DND-41 (cell line): ENCODE results near the gene POLE2.

ENCODE experiments used
- ATAC-seq: fragments of 200-7000 bp; cut with Tn5 transposase; 3 replicates; pipeline ENCODE4 v1.9.1; 2021; ENCODE audit warnings: low read depth; ENCODE audit not compliant: insufficient read depth
- DNase-seq: peaks from one replicate; pipeline ENCODE4 v3.0.0-alpha.2; 2020
- H2AFZ ChIP-seq: 2 replicates; pipeline ENCODE4 v1.6.0; 2012; ENCODE audit warnings: low read depth, low read length
- H3K27ac ChIP-seq: 2 replicates; pipeline ENCODE4 v1.5.1; 2012; ENCODE audit warnings: low read length, inconsistent platforms
- H3K27me3 ChIP-seq: fragments of 200-600 bp; sonication (generic); 2 replicates; pipeline ENCODE4 v1.6.0; 2012; ENCODE audit warnings: low read length, mild to moderate bottlenecking, inconsistent platforms; ENCODE audit not compliant: insufficient read depth, poor library complexity
- H3K36me3 ChIP-seq: 2 replicates; pipeline ENCODE4 v1.5.1; 2012; ENCODE audit warnings: low read length, inconsistent platforms; ENCODE audit not compliant: insufficient read depth
- H3K4me1 ChIP-seq: 2 replicates; pipeline ENCODE4 v1.5.1; 2012; ENCODE audit warnings: mild to moderate bottlenecking, low read length; ENCODE audit not compliant: insufficient read depth
- H3K4me2 ChIP-seq: 2 replicates; pipeline ENCODE4 v1.6.0; 2012; ENCODE audit warnings: mild to moderate bottlenecking, moderate library complexity, low read length, inconsistent platforms; ENCODE audit not compliant: insufficient read depth
- H3K4me3 ChIP-seq, 2 experiments: fragments of 200-600 bp in 1 of 2; shearing (Covaris generic) in 1 of 2; 2 replicates each; pipeline ENCODE4 v1.5.1; 2012 to 2016; ENCODE audit warnings: inconsistent platforms in 2 of 2, low read length in 2 of 2, mild to moderate bottlenecking in 2 of 2, low read depth in 1 of 2, moderate library complexity in 1 of 2
- H3K79me2 ChIP-seq: 2 replicates; pipeline ENCODE4 v1.6.0; 2012; ENCODE audit warnings: low read length, inconsistent platforms; ENCODE audit not compliant: insufficient read depth
- H3K9ac ChIP-seq: 2 replicates; pipeline ENCODE4 v1.6.0; 2012; ENCODE audit warnings: low read depth, mild to moderate bottlenecking, inconsistent platforms, low read length, moderate library complexity
- H3K9me3 ChIP-seq: 2 replicates; pipeline ENCODE4 v1.5.1; 2012; ENCODE audit warnings: low read length, moderate library complexity, mild to moderate bottlenecking, inconsistent platforms; ENCODE audit not compliant: insufficient read depth, severe bottlenecking
- H4K20me1 ChIP-seq: 2 replicates; pipeline ENCODE4 v1.6.0; 2012; ENCODE audit warnings: low read length; ENCODE audit not compliant: insufficient read depth
- EZH2 ChIP-seq: IDR thresholded peaks from 3 replicates; pipeline ENCODE4 v1.6.1; 2012; ENCODE audit warnings: borderline replicate concordance, low read depth, mild to moderate bottlenecking, moderate library complexity, low read length, inconsistent platforms; ENCODE audit not compliant: severe bottlenecking
- TF ChIP-seq, protein P1 (sequence below): IDR thresholded peaks from 2 replicates; pipeline ENCODE4 v1.5.1; 2012; ENCODE audit warnings: borderline replicate concordance, low read length, moderate library complexity, mild to moderate bottlenecking; ENCODE audit not compliant: poor library complexity, severe bottlenecking; ENCODE audit errors: extremely low read depth

Gene POLE2

DNA sequence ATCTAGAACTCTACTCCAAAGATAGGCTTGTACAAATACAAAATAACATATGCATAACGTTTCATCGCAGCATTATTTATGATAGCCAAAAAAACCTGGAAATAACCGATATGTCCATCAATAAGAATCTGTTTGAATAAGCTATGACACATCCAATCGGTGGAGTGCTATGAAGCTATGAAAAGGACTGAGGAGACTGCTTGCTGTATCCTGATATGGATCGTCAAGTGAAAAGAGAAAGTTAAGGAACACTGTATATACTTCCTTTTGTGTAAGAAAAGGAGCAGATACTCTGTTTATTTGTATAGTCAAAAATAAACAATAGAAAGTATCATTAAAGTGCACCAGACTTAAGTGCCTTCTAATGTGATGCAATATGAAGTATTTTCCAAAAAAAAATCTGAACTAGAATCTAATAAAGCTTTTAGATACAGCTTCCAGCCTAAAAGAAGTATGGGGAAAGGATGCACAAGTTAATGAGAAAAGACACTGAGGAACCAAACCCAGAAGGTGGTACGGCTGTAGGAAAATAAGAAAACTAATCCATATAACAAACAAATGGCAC, 4.3 kb upstream of the POLE2 start:
- no peak for TF ChIP-seq EZH2
- TF ChIP-seq, protein P1, sequence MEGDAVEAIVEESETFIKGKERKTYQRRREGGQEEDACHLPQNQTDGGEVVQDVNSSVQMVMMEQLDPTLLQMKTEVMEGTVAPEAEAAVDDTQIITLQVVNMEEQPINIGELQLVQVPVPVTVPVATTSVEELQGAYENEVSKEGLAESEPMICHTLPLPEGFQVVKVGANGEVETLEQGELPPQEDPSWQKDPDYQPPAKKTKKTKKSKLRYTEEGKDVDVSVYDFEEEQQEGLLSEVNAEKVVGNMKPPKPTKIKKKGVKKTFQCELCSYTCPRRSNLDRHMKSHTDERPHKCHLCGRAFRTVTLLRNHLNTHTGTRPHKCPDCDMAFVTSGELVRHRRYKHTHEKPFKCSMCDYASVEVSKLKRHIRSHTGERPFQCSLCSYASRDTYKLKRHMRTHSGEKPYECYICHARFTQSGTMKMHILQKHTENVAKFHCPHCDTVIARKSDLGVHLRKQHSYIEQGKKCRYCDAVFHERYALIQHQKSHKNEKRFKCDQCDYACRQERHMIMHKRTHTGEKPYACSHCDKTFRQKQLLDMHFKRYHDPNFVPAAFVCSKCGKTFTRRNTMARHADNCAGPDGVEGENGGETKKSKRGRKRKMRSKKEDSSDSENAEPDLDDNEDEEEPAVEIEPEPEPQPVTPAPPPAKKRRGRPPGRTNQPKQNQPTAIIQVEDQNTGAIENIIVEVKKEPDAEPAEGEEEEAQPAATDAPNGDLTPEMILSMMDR: no peak
- Histone ChIP-seq H3K27me3 (no peaks in the 10 kb centered on the region), H3K9ac (peak overlapping the region; percentile 73), H3K27ac (peak overlapping the region; percentile 76), H2AFZ (peak overlapping the region; percentile 90), H3K36me3 (no peaks in the 10 kb centered on the region; the same call in 1 of the 2 replicates), H3K9me3 (no peaks in the 10 kb centered on the region), H4K20me1 (no peaks in the 10 kb centered on the region), H3K4me1 (peaks cover 37% of the 10 kb centered on the region), H3K79me2 (peaks cover 20% of the 10 kb centered on the region), H3K4me2 (peak overlapping the region; percentile 72), H3K4me3 (peak overlapping the region in 1 of 2 experiments; percentile 80; a peak in 2 of 4 replicates)
- ATAC-seq: no peak
- DNase-seq: no peak

DNA sequence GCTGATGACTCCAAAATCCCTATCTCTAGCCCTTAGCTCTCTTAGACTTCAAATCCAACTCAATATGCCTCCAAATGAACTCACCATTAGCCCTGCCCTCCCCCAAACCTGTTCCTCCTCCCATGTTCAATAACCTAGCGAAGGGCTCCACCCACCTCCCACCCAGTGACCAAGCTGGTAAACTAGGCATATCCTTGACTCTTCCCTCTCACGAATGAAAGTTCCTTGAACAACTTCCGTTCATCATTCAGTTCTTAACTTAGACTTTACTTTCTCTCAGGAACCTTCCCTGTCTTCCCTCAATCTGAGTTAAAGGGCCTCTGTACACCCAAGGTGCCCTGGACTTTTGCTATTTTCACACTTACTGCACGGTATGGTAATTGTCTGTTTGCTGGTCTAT, 3.0 kb upstream of the POLE2 start:
- Histone ChIP-seq H4K20me1 (no peaks in the 10 kb centered on the region), H3K4me1 (peaks cover 50% of the 10 kb centered on the region), H3K79me2 (peaks cover 33% of the 10 kb centered on the region), H3K27me3 (no peaks in the 10 kb centered on the region), H3K4me3 (no peak overlapping the region), H3K4me2 (no peak overlapping the region), H3K9me3 (no peaks in the 10 kb centered on the region), H3K36me3 (no peaks in the 10 kb centered on the region; the same call in 1 of the 2 replicates), H3K27ac (no peak overlapping the region), H2AFZ (peak overlapping the region; percentile 36; the same call in 1 of the 2 replicates), H3K9ac (no peak overlapping the region)
- ATAC-seq (no peak), DNase-seq (no peak)
- no peak for TF ChIP-seq EZH2
- TF ChIP-seq, protein P1: no peak

DNA sequence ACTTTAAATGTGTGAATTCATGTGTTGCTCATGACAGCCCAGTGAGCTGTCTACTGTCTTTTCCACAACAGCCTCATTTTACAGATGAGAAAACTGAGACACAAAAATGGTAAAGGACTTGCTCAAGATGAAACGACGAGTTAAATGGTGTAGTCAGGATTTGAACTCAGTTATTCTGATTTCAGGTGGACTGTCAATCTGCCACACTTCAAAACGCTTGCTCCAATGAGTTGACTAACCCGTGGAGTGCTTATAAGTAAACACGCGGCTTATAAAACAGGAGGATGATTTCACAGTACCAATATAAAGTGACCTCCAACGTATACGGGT, 652 bp upstream of the POLE2 start:
- no peak for TF ChIP-seq EZH2
- Histone ChIP-seq H3K27ac (peak overlapping the region; percentile 87), H3K4me2 (peak overlapping the region; percentile 83), H4K20me1 (no peaks in the 10 kb centered on the region), H3K79me2 (peaks cover 47% of the 10 kb centered on the region), H3K36me3 (peaks cover 3% of the 10 kb centered on the region), H3K9me3 (no peaks in the 10 kb centered on the region), H3K4me1 (peaks cover 50% of the 10 kb centered on the region), H2AFZ (peak overlapping the region; percentile 95), H3K4me3 (peak overlapping the region in 1 of 2 experiments; percentile 79; a peak in 2 of 4 replicates), H3K27me3 (no peaks in the 10 kb centered on the region), H3K9ac (peak overlapping the region; percentile 72)
- no peak for ATAC-seq
- no peak for DNase-seq

DNA sequence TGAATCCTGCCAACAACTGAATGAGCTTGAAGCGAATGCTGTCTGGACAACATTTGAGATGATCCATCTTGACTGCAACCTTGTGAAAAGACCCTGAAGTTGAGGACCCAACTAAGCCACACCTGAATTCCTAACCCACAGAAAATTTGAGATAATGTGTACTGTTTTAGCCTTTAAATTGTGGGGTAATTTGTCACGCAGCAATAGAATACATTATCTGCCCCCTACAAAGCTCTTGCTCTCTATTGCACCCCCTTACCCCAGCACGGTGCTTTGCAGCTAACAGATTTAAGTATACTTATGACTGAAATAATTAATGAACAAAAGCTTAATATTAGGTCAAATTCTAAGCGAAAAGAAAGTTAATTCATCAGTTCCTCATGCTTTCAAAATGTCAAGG, 1.6 kb downstream of the POLE2 start:
- no peak for TF ChIP-seq EZH2
- TF ChIP-seq, protein P1: no peak
- H4K20me1 ChIP-seq: no peaks in the 10 kb centered on the region
- no peak overlapping the region for H2AFZ ChIP-seq
- peaks cover 68% of the 10 kb centered on the region for H3K79me2 ChIP-seq
- peaks cover 35% of the 10 kb centered on the region for H3K4me1 ChIP-seq
- H3K27ac ChIP-seq: peak overlapping the region; percentile 59; the same call in 1 of the 2 replicates
- no peaks in the 10 kb centered on the region for H3K9me3 ChIP-seq
- peak overlapping the region; percentile 83 for H3K4me2 ChIP-seq
- H3K36me3 ChIP-seq: peaks cover 25% of the 10 kb centered on the region
- no peak for ATAC-seq
- H3K9ac ChIP-seq: peak overlapping the region; percentile 72
- DNase-seq: no peak
- H3K27me3 ChIP-seq: no peaks in the 10 kb centered on the region
- H3K4me3 ChIP-seq: peak overlapping the region in 1 of 2 experiments; percentile 79; a peak in 2 of 4 replicates
